Measurements from ENCODE around the gene EVI2A. TPM values are rescaled to one million over a fixed set of nuclear protein-coding genes. Genes with fewer than 3 reads are reported as not detected.
A peak's percentile ranks its signal among the peaks of the same experiment; 100 is the strongest.

EVI2A gene
- total and polyA plus RNA-seq, 9 of the 15 experiments (the other 6 are each of a cell fraction or from before 2014, with no cell fraction given): 0.06 to 0.37 (median 0.15) TPM; not detected in 3

GRCh38 chr17:31339906-31340661 is 18.7 kb upstream of the EVI2A start (continued):
- TF ChIP-seq GMEB1 (CRISPR knock-in tag; IDR thresholded peaks at IDR 0.05): no peak
- TF ChIP-seq FOXA3 (CRISPR knock-in tag; conservative IDR thresholded peaks at IDR 0.05 in 1 of 2, IDR thresholded peaks at IDR 0.05 in 1 of 2): no peak
- no peak for TF ChIP-seq ZFP30 (CRISPR knock-in tag; IDR thresholded peaks at IDR 0.05; ENCODE audit: borderline replicate concordance)
- 0 out of 2 replicates have a peak, but pooled peaks have one; percentile 44 for TF ChIP-seq ZNF175 (CRISPR knock-in tag; IDR thresholded peaks at IDR 0.05; ENCODE audit: low read depth)
- peak; percentile 94 for TF ChIP-seq MEF2A (IDR thresholded peaks at IDR 0.05; ENCODE audit: control insufficient read depth, low read depth, low read length)
- TF ChIP-seq POLR2H (tag; IDR thresholded peaks at IDR 0.05; ENCODE audit: low read depth): no peak
- no peak for TF ChIP-seq ZNF263 (CRISPR knock-in tag; IDR thresholded peaks at IDR 0.05; ENCODE audit: borderline replicate concordance)
- TF ChIP-seq SUPT5H (IDR thresholded peaks at IDR 0.05): no peak
- TF ChIP-seq, protein P1, sequence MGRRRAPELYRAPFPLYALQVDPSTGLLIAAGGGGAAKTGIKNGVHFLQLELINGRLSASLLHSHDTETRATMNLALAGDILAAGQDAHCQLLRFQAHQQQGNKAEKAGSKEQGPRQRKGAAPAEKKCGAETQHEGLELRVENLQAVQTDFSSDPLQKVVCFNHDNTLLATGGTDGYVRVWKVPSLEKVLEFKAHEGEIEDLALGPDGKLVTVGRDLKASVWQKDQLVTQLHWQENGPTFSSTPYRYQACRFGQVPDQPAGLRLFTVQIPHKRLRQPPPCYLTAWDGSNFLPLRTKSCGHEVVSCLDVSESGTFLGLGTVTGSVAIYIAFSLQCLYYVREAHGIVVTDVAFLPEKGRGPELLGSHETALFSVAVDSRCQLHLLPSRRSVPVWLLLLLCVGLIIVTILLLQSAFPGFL (CRISPR knock-in tag; IDR thresholded peaks at IDR 0.05): no peak
- peak; percentile 94 for TF ChIP-seq SMARCA4 (IDR thresholded peaks at IDR 0.05)
- TF ChIP-seq ZFX (CRISPR knock-in tag; IDR thresholded peaks at IDR 0.05): no peak
- no peak for TF ChIP-seq PHTF2 (CRISPR knock-in tag; IDR thresholded peaks at IDR 0.05)
- peak; percentile 28; the same call in 1 of the 2 replicates for TF ChIP-seq EP400 (IDR thresholded peaks at IDR 0.05)
- TF ChIP-seq ZC3H4 (CRISPR knock-in tag; IDR thresholded peaks at IDR 0.05; ENCODE audit: borderline replicate concordance): no peak
- TF ChIP-seq ILK (tag; IDR thresholded peaks at IDR 0.05; ENCODE audit: borderline replicate concordance, low read depth): no peak
- TF ChIP-seq U2AF1 (optimal IDR thresholded peaks at IDR 0.05; ENCODE audit: low read depth, low read length): no peak
- TF ChIP-seq ZNF165 (CRISPR knock-in tag; IDR thresholded peaks at IDR 0.05; ENCODE audit: borderline replicate concordance): no peak
- no peak for TF ChIP-seq ERF (CRISPR knock-in tag; IDR thresholded peaks at IDR 0.05)
- no peak for TF ChIP-seq ZNF717 (CRISPR knock-in tag; IDR thresholded peaks at IDR 0.05)
- TF ChIP-seq ARID2 (IDR thresholded peaks at IDR 0.05): no peak
- TF ChIP-seq CTBP1 (IDR thresholded peaks at IDR 0.05; ENCODE audit: borderline replicate concordance): peak; percentile 70
- no peak for TF ChIP-seq KLF13 (tag; IDR thresholded peaks at IDR 0.05; ENCODE audit: borderline replicate concordance, low read depth)
- no peak for TF ChIP-seq HSF4 (CRISPR knock-in tag; IDR thresholded peaks at IDR 0.05; ENCODE audit: borderline replicate concordance)
- TF ChIP-seq, protein P2, sequence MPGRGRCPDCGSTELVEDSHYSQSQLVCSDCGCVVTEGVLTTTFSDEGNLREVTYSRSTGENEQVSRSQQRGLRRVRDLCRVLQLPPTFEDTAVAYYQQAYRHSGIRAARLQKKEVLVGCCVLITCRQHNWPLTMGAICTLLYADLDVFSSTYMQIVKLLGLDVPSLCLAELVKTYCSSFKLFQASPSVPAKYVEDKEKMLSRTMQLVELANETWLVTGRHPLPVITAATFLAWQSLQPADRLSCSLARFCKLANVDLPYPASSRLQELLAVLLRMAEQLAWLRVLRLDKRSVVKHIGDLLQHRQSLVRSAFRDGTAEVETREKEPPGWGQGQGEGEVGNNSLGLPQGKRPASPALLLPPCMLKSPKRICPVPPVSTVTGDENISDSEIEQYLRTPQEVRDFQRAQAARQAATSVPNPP (IDR thresholded peaks at IDR 0.05; ENCODE audit: borderline replicate concordance, insufficient read depth, insufficient read length): no peak
- no peak for TF ChIP-seq ZNF133 (CRISPR knock-in tag; IDR thresholded peaks at IDR 0.05)
- TF ChIP-seq SRSF3 (IDR thresholded peaks at IDR 0.05; ENCODE audit: insufficient read depth, low read length): no peak
